Fibroblast of pulmonary artery (primary cell): Measurements from ENCODE around the gene UGCG.
"Not testable (repeated sequence)": the region's sequence is repeated elsewhere in the genome, so short reads cannot be mapped to it uniquely, and the experiment has no call there.

Experiments
- DNase-seq: peaks from one replicate; pipeline ENCODE4 v3.0.0-alpha.2; 2010; ENCODE audit warnings: low read depth
- H3K4me3 ChIP-seq: replicated peaks from 2 replicates; pipeline ENCODE4 v1.5.1; 2011; ENCODE audit warnings: low read depth, mild to moderate bottlenecking, control low read depth, low read length, moderate library complexity
- CTCF ChIP-seq: IDR thresholded peaks from 2 replicates; pipeline ENCODE4 v1.5.1; 2011; ENCODE audit warnings: mild to moderate bottlenecking, control low read depth, low read length, inconsistent platforms; ENCODE audit errors: missing control alignments

UGCG gene

GRCh38 chr9:111940697-111941096, 44.1 kb downstream of the UGCG start:
- H3K4me3 ChIP-seq = no peak overlapping the region

GRCh38 chr9:111943200-111943599, 46.6 kb downstream of the UGCG start:
- DNase-seq = no peak
- TF ChIP-seq CTCF = no peak

More at GRCh38 chr9:111940697-111941096, 44.1 kb downstream of the UGCG start:
- no peak for TF ChIP-seq CTCF
- DNase-seq = no peak

GRCh38 chr9:111943746-111944145, 47.1 kb downstream of the UGCG start:
- no peak for TF ChIP-seq CTCF
- DNase-seq = no peak

More at GRCh38 chr9:111943200-111943599, 46.6 kb downstream of the UGCG start:
- no peak overlapping the region for H3K4me3 ChIP-seq

GRCh38 chr9:111944241-111944866, 47.7 kb downstream of the UGCG start:
- H3K4me3 ChIP-seq = no peak overlapping the region
- peak; percentile 61 for DNase-seq
- TF ChIP-seq CTCF = no peak

More at GRCh38 chr9:111943746-111944145, 47.1 kb downstream of the UGCG start:
- no peak overlapping the region for H3K4me3 ChIP-seq

GRCh38 chr9:111945216-111945615, 48.6 kb downstream of the UGCG start:
- TF ChIP-seq CTCF = no peak
- DNase-seq = peak; percentile 47
- H3K4me3 ChIP-seq = no peak overlapping the region

GRCh38 chr9:111948109-111948508, 51.5 kb downstream of the UGCG start:
- DNase-seq, H3K4me3 ChIP-seq: not testable (repeated sequence)

GRCh38 chr9:111948951-111949350, 52.3 kb downstream of the UGCG start:
- H3K4me3 ChIP-seq = no peak overlapping the region
- DNase-seq = no peak
- no peak for TF ChIP-seq CTCF
